GM19025 (cell line): ENCODE measurements around the gene LRRC27.

ENCODE experiments used
- ATAC-seq: cut with Tn5 transposase; IDR thresholded peaks from one replicate; pipeline ENCODE4 v1.9.1; 2021; ENCODE audit warnings: mild to moderate bottlenecking, low read depth, moderate library complexity; ENCODE audit not compliant: unreplicated experiment

Gene LRRC27

GRCh38 chr10:132420469-132420980, 88.5 kb downstream of the LRRC27 start:
- ATAC-seq = no peak

GRCh38 chr10:132420981-132421846, 89.2 kb downstream of the LRRC27 start:
- no peak for ATAC-seq

- no peak for ATAC-seq
These were observed 90.1 kb downstream of the LRRC27 start for GRCh38 chr10:132421847-132422751.

GRCh38 chr10:132422903-132423825, 91.2 kb downstream of the LRRC27 start:
- no peak for ATAC-seq

GRCh38 chr10:132423966-132424861, 92.2 kb downstream of the LRRC27 start:
- no peak for ATAC-seq

GRCh38 chr10:132425029-132425756, 93.2 kb downstream of the LRRC27 start:
- no peak for ATAC-seq

- ATAC-seq = no peak
These were observed 93.8 kb downstream of the LRRC27 start for GRCh38 chr10:132425757-132426155.

- no peak for ATAC-seq
These were observed 95.2 kb downstream of the LRRC27 start for GRCh38 chr10:132427006-132427771.

- no peak for ATAC-seq
These were observed 96.0 kb downstream of the LRRC27 start for GRCh38 chr10:132427939-132428367.

GRCh38 chr10:132428486-132428995, 96.5 kb downstream of the LRRC27 start:
- ATAC-seq = no peak
